Hepatocyte (in vitro differentiated cells): Measurements from ENCODE around the gene MICALL2. TPM values are rescaled to one million over a fixed set of nuclear protein-coding genes. Genes with fewer than 3 reads are reported as not detected.
"Not testable (repeated sequence)": the region's sequence is repeated elsewhere in the genome, so short reads cannot be mapped to it uniquely, and the experiment has no call there.

ENCODE experiments used
- DNase-seq: peaks from one replicate; pipeline ENCODE4 v3.0.0-alpha.2; 2016; ENCODE audit warnings: low spot score
- H2AFZ ChIP-seq: fragments of 200-600 bp; sonication (generic); 2 replicates; pipeline ENCODE4 v1.6.0; 2016; ENCODE audit warnings: antibody characterized with exemption, mild to moderate bottlenecking
- H3K27ac ChIP-seq: fragments of 200-600 bp; sonication (generic); 2 replicates; pipeline ENCODE4 v1.5.1; 2016; ENCODE audit warnings: mild to moderate bottlenecking
- H3K27me3 ChIP-seq: fragments of 200-600 bp; sonication (generic); 2 replicates; pipeline ENCODE4 v1.6.1; 2016
- H3K36me3 ChIP-seq: fragments of 200-600 bp; sonication (generic); replicated peaks from 2 replicates; pipeline ENCODE4 v1.5.1; 2016; ENCODE audit warnings: low read depth; ENCODE audit not compliant: insufficient read depth
- H3K4me1 ChIP-seq: fragments of 200-600 bp; sonication (generic); 2 replicates; pipeline ENCODE4 v1.5.1; 2016; ENCODE audit warnings: mild to moderate bottlenecking, moderate library complexity; ENCODE audit not compliant: insufficient read depth
- H3K4me2 ChIP-seq: fragments of 200-600 bp; sonication (generic); 2 replicates; pipeline ENCODE4 v1.6.0; 2016
- H3K4me3 ChIP-seq: fragments of 200-600 bp; sonication (generic); 2 replicates; pipeline ENCODE4 v1.5.1; 2016; ENCODE audit warnings: mild to moderate bottlenecking
- H3K79me2 ChIP-seq: fragments of 200-600 bp; sonication (generic); 2 replicates; pipeline ENCODE4 v1.6.0; 2017; ENCODE audit warnings: mild to moderate bottlenecking
- H3K9me2 ChIP-seq: fragments of 200-600 bp; sonication (generic); replicated peaks from 2 replicates; pipeline ENCODE4 v1.6.0; 2017; ENCODE audit warnings: mild to moderate bottlenecking; ENCODE audit not compliant: insufficient read depth
- H3K9me3 ChIP-seq: fragments of 200-600 bp; sonication (generic); 2 replicates; pipeline ENCODE4 v1.5.1; 2016; ENCODE audit warnings: low read depth, mild to moderate bottlenecking
- H4K20me1 ChIP-seq: fragments of 200-600 bp; sonication (generic); 2 replicates; pipeline ENCODE4 v1.6.0; 2016; ENCODE audit warnings: mild to moderate bottlenecking; ENCODE audit not compliant: insufficient read depth, poor library complexity, severe bottlenecking
- CTCF ChIP-seq: fragments of 200-600 bp; sonication (generic); IDR thresholded peaks from 2 replicates; pipeline ENCODE4 v1.5.1; 2016; ENCODE audit warnings: antibody characterized with exemption, mild to moderate bottlenecking; ENCODE audit not compliant: poor library complexity
- EZH2 ChIP-seq: fragments of 200-600 bp; sonication (generic); IDR thresholded peaks from 2 replicates; pipeline ENCODE4 v1.6.1; 2016; ENCODE audit warnings: antibody characterized with exemption, mild to moderate bottlenecking, borderline replicate concordance
- EZH2phosphoT487 ChIP-seq: fragments of 200-600 bp; sonication (generic); IDR thresholded peaks from one replicate; pipeline ENCODE4 v1.6.1; 2018; ENCODE audit warnings: antibody characterized with exemption, mild to moderate bottlenecking, low read depth, moderate library complexity; ENCODE audit not compliant: unreplicated experiment, severe bottlenecking
- WGBS: methylation state at CpG from one replicate; pipeline ENCODE4 v1.1.6; 2016; ENCODE audit warnings: low lambda C conversion rate; ENCODE audit errors: missing lambda C conversion rate; 5-methylcytosine and 5-hydroxymethylcytosine counted together
- polyA plus RNA-seq: library from polyadenylated mRNA; unstranded; fragments of >200 nt; fragmentation: Nextera tagmentation; extraction: Ambion mirVana; gene quantifications from 2 replicates; pipeline ENCODE4 v1.2.1, GENCODE V29; 2016
- total RNA-seq: library from RNA; depleted of rRNA; stranded (reverse); fragments of >200 nt; gene quantifications from 2 replicates; pipeline ENCODE4 v1.2.3, GENCODE V29; 2014

The MICALL2 gene
- total and polyA plus RNA-seq, 2 experiments from 2014 or later: 16.4 to 28.2 TPM

GRCh38 chr7:1448958-1449357 lies 10.3 kb downstream of the MICALL2 start:
- H3K9me3 ChIP-seq: no peaks in the 10 kb centered on the region
- H3K9me2 ChIP-seq: no peaks in the 10 kb centered on the region
- H3K27ac ChIP-seq: no peak overlapping the region
- no peak overlapping the region for H3K4me3 ChIP-seq
- no peaks in the 10 kb centered on the region for H3K4me1 ChIP-seq
- no peak for DNase-seq
- TF ChIP-seq EZH2: no peak
- 93% methylated on average over 13 of the region's 14 CpGs for WGBS
- no peak overlapping the region for H2AFZ ChIP-seq
- H3K36me3 ChIP-seq: no peaks in the 10 kb centered on the region
- no peak overlapping the region for H3K4me2 ChIP-seq
- H3K27me3 ChIP-seq: no peaks in the 10 kb centered on the region
- H4K20me1 ChIP-seq: no peaks in the 10 kb centered on the region
- peaks cover 4% of the 10 kb centered on the region for H3K79me2 ChIP-seq

GRCh38 chr7:1447551-1448244 lies 11.6 kb downstream of the MICALL2 start:
- Histone ChIP-seq H3K9me3 (no peaks in the 10 kb centered on the region), H3K4me2 (no peak overlapping the region), H2AFZ (no peak overlapping the region), H3K4me1 (no peaks in the 10 kb centered on the region), H3K4me3 (no peak overlapping the region), H3K27ac (no peak overlapping the region), H4K20me1 (no peaks in the 10 kb centered on the region), H3K27me3 (no peaks in the 10 kb centered on the region), H3K9me2 (no peaks in the 10 kb centered on the region), H3K79me2 (no peaks in the 10 kb centered on the region), H3K36me3 (no peaks in the 10 kb centered on the region)
- no peak for DNase-seq
- TF ChIP-seq EZH2phosphoT487 (no peak), CTCF (no peak), EZH2 (no peak)
- WGBS: 77% methylated on average over 9 of the region's 15 CpGs

DNA sequence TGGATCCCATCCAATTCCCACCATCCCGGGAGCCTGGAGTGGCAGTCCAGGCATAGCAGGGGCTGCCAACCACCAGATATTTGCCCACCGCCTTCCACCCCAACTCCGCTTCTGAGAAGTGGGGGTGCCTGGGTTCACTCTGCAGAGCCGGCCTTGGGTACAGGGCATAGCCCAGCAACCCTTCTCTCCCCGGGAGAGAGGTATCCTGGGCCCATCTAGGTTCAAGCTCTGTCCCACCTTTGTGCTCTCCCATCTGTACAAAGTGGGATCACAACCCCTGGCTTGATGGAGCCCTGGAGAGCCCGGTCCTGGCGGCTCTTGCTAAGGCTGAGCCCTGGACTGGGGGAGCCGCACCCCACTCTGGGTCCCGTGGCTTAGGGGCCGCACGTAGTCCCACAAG lies 12.2 kb downstream of the MICALL2 start:
- no peak for DNase-seq
- Histone ChIP-seq H3K27me3 (no peaks in the 10 kb centered on the region), H3K4me1 (no peaks in the 10 kb centered on the region), H3K79me2 (no peaks in the 10 kb centered on the region), H3K9me3 (no peaks in the 10 kb centered on the region), H3K27ac (no peak overlapping the region), H3K9me2 (no peaks in the 10 kb centered on the region), H3K36me3 (no peaks in the 10 kb centered on the region), H3K4me2 (no peak overlapping the region), H3K4me3 (no peak overlapping the region), H2AFZ (no peak overlapping the region), H4K20me1 (no peaks in the 10 kb centered on the region)
- TF ChIP-seq CTCF (no peak), EZH2phosphoT487 (no peak), EZH2 (no peak)
- WGBS: 92% methylated on average over 11 of the region's 11 CpGs

DNA sequence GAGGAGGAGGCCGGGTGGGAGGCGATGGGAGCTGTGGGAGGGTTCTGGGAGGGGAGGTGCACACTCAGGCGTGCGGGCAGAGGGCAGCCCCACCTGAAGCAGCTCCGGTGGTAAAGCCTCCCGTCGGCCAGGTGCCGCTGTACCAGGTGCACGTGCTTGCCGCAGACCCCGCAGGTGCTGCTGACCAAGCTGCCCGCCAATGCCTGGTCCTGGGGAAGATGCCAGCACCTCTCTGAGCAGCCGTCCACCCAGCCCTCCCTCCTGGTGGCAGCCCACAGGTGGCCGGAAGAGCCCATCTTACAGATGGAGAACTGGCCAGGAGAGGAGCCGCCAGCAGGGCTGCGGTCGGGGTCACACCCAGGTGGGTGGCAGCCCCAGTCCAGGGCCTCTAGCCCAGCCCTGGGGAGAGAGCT lies 12.6 kb downstream of the MICALL2 start:
- no peak for TF ChIP-seq EZH2
- Histone ChIP-seq H2AFZ (no peak overlapping the region), H3K27me3 (no peaks in the 10 kb centered on the region), H3K4me3 (no peak overlapping the region), H3K4me1 (no peaks in the 10 kb centered on the region), H3K9me3 (no peaks in the 10 kb centered on the region), H3K79me2 (no peaks in the 10 kb centered on the region), H3K36me3 (no peaks in the 10 kb centered on the region), H3K9me2 (no peaks in the 10 kb centered on the region), H3K27ac (no peak overlapping the region), H3K4me2 (no peak overlapping the region), H4K20me1 (no peaks in the 10 kb centered on the region)
- no peak for DNase-seq
- 84% methylated on average over 9 of the region's 17 CpGs for WGBS

GRCh38 chr7:1446026-1446425 lies 13.2 kb downstream of the MICALL2 start:
- not testable (repeated sequence) for H3K4me3 ChIP-seq, H3K79me2 ChIP-seq, H2AFZ ChIP-seq, H3K27me3 ChIP-seq, H3K9me3 ChIP-seq, H3K4me2 ChIP-seq, H3K27ac ChIP-seq, DNase-seq, H3K4me1 ChIP-seq, H3K36me3 ChIP-seq, H4K20me1 ChIP-seq, H3K9me2 ChIP-seq
- WGBS: 60% methylated on average over 4 of the region's 5 CpGs
